Breast epithelium (tissue), 4 donors: Measurements from ENCODE around the gene SLC25A1. TPM values are rescaled to one million over a fixed set of nuclear protein-coding genes. Genes with fewer than 3 reads are reported as not detected.
"Not testable (repeated sequence)": the region's sequence is repeated elsewhere in the genome, so short reads cannot be mapped to it uniquely, and the experiment has no call there.

Source experiments
- DNase-seq, 2 donors: peaks; one replicate each; pipeline ENCODE4 v3.0.0-alpha.2; 2019; ENCODE audit warnings: low spot score in 2 of 2
- H3K27ac ChIP-seq, 2 donors: fragments of 200-600 bp; sonication (generic) in 1 of 2; one replicate each; pipeline ENCODE4 v1.5.1; 2016 to 2019; ENCODE audit warnings: mild to moderate bottlenecking in 1 of 2
- H3K27me3 ChIP-seq, 2 donors: fragments of 200-600 bp; sonication (generic) in 1 of 2; one replicate each; pipeline versions ENCODE4 v1.5.1 to v1.6.0; 2017 to 2019; ENCODE audit warnings: control low read depth in 1 of 2, mild to moderate bottlenecking in 1 of 2
- H3K36me3 ChIP-seq: fragments of 200-600 bp; one replicate; pipeline ENCODE4 v1.5.1; 2019
- H3K4me1 ChIP-seq, 2 donors: fragments of 200-600 bp; sonication (generic); one replicate each; pipeline ENCODE4 v1.5.1; 2016 to 2019; ENCODE audit warnings: control low read depth in 1 of 2
- H3K4me3 ChIP-seq, 3 donors: fragments of 200-600 bp; sonication (generic); 1 replicate in 2 of 3; 2 replicates in 1 of 3; pipeline ENCODE4 v1.5.1; 2016 to 2019; ENCODE audit warnings: mild to moderate bottlenecking in 3 of 3, moderate library complexity in 2 of 3
- H3K9me3 ChIP-seq, 2 donors: fragments of 200-600 bp; sonication (generic) in 1 of 2; one replicate each; pipeline ENCODE4 v1.5.1; 2016 to 2019; ENCODE audit warnings: control low read depth in 1 of 2
- CTCF ChIP-seq, 3 donors: fragments of 450-650 bp; IDR thresholded peaks; one replicate each; pipeline ENCODE4 v1.5.1; 2016 to 2017; ENCODE audit warnings: antibody characterized with exemption in 3 of 3, mild to moderate bottlenecking in 3 of 3, moderate library complexity in 3 of 3
- POLR2A ChIP-seq: fragments of 450-650 bp; IDR thresholded peaks from one replicate; pipeline ENCODE4 v1.6.1; 2016; ENCODE audit warnings: antibody characterized with exemption, mild to moderate bottlenecking, moderate library complexity
- POLR2AphosphoS5 ChIP-seq, 3 donors: sonication (generic); formaldehyde crosslinking; IDR thresholded peaks; one replicate each; pipeline ENCODE4 v1.6.1; 2017; ENCODE audit warnings: antibody characterized with exemption in 3 of 3
- intact Hi-C: fragments of 100-400 bp; cut with DNase I; formaldehyde crosslinking; loops from one replicate; pipeline ENCODE4 v1.15.1; 2023; ENCODE audit warnings: low total_unique reads
- total RNA-seq, 3 donors: library from RNA; depleted of rRNA; stranded (reverse); fragments of >200 nt; gene quantifications; one replicate each; pipeline ENCODE4 v1.1.0, GENCODE V29; 2016

The SLC25A1 gene
- total RNA-seq, 3 donors from 2014 or later = 49.2 to 140 (median 50.2) TPM

- Histone ChIP-seq H3K9me3 (no peaks in the 10 kb centered on the region), H3K36me3 (no peaks in the 10 kb centered on the region), H3K27me3 (no peaks in the 10 kb centered on the region), H3K4me1 (no peaks in the 10 kb centered on the region), H3K4me3 (no peak overlapping the region), H3K27ac (no peak overlapping the region)
- TF ChIP-seq CTCF (IDR thresholded peaks at IDR 0.05) = no peak
- no peak for TF ChIP-seq POLR2AphosphoS5 (IDR thresholded peaks at IDR 0.05)
- TF ChIP-seq POLR2A = no peak
- DNase-seq = no peak
- intact Hi-C loops = no loop called here
Observed at GRCh38 chr22:19207401-19207808, 28.9 kb upstream of the SLC25A1 start.

DNA sequence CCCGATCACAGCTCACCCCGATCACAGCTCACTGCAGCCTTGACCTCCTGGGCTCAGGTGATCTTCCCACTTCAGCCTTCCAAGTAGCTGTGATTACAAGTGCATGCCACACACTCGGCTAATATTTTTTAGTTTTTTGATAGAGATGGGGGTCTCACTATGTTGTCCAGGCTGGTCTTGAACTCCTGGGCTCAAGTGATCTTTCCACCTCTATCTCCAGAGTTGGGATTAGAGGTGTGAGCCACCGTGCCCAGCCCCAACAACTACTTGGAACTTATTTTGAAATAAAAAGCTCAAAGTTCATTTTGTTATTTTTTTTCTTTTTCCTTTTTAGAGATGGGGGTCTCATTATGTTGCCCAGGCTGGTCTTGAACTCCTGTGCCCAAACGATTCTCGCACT lies 27.8 kb upstream of the SLC25A1 start:
- no peak for DNase-seq
- intact Hi-C loops = no loop called here
- H3K4me1 ChIP-seq = no peaks in the 10 kb centered on the region
- no peaks in the 10 kb centered on the region for H3K27me3 ChIP-seq
- no peak overlapping the region for H3K4me3 ChIP-seq
- H3K27ac ChIP-seq = no peak overlapping the region
- no peaks in the 10 kb centered on the region for H3K36me3 ChIP-seq
- no peak for TF ChIP-seq POLR2A
- no peak for TF ChIP-seq POLR2AphosphoS5 (IDR thresholded peaks at IDR 0.05)
- TF ChIP-seq CTCF (IDR thresholded peaks at IDR 0.05) = no peak
- no peaks in the 10 kb centered on the region for H3K9me3 ChIP-seq

- intact Hi-C loops = no loop called here
- no peak for TF ChIP-seq CTCF (IDR thresholded peaks at IDR 0.05)
- TF ChIP-seq POLR2A = no peak
- no peak for TF ChIP-seq POLR2AphosphoS5 (IDR thresholded peaks at IDR 0.05)
- Histone ChIP-seq H3K4me1 (no peaks in the 10 kb centered on the region), H3K4me3 (no peak overlapping the region), H3K36me3 (no peaks in the 10 kb centered on the region), H3K27ac (no peak overlapping the region), H3K27me3 (no peaks in the 10 kb centered on the region), H3K9me3 (no peaks in the 10 kb centered on the region)
- no peak for DNase-seq
Observed at GRCh38 chr22:19204640-19205039, 26.1 kb upstream of the SLC25A1 start.

DNA sequence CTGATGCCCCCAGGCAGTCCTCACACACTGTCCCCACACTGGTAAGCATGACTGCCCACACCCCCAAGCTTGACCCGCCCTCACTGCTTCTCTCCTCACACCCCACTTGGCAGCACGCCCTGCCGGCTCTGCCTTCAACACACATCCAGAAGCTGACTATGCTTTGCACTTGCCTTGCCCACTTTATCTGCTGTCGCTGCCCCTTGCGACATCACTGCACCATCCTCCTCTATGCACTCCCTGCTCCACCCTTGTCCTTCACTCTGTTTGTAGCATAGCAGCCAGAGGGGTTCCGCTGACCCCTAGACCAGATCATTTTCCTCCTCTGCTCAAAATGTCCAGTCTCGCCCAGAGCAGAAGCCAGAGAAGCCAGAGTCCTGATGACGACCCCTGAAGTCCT lies 25.3 kb upstream of the SLC25A1 start:
- H3K4me1 ChIP-seq = no peaks in the 10 kb centered on the region
- H3K4me3 ChIP-seq = no peak overlapping the region
- H3K36me3 ChIP-seq = no peaks in the 10 kb centered on the region
- no peak for DNase-seq
- intact Hi-C loops = no loop called here
- no peaks in the 10 kb centered on the region for H3K27me3 ChIP-seq
- H3K9me3 ChIP-seq = no peaks in the 10 kb centered on the region
- no peak overlapping the region for H3K27ac ChIP-seq
- TF ChIP-seq CTCF (IDR thresholded peaks at IDR 0.05) (no peak), POLR2A (no peak), POLR2AphosphoS5 (IDR thresholded peaks at IDR 0.05) (no peak)

GRCh38 chr22:19202799-19203186 lies 24.3 kb upstream of the SLC25A1 start:
- DNase-seq, H3K4me1 ChIP-seq, H3K27ac ChIP-seq, intact Hi-C loops, H3K27me3 ChIP-seq, H3K4me3 ChIP-seq, H3K36me3 ChIP-seq, H3K9me3 ChIP-seq: not testable (repeated sequence)
